IPS-NIHi11 (cell line): ENCODE measurements around the gene NLRP14.

Experiments used
- DNase-seq: peaks from one replicate; pipeline ENCODE4 v3.0.0; 2012; ENCODE audit warnings: mixed read lengths, low spot score

The NLRP14 gene

GRCh38 chr11:7020183-7020917 is at the start of gene NLRP14, which contains the start of gene ZNF214:
NLRP14 (plus strand) TSS chr11:7020479; CDS start chr11:7038587, 18,108 bp downstream.
ZNF214 (minus strand) TSS chr11:7020346; CDS start chr11:7002835, 17,511 bp downstream.
- DNase-seq = peak; percentile 98

GRCh38 chr11:6979365-6979764 is 40.9 kb upstream of the NLRP14 start:
- DNase-seq = no peak

GRCh38 chr11:6986487-6986886 is 33.8 kb upstream of the NLRP14 start:
- DNase-seq = no peak

- no peak for DNase-seq
Observed at GRCh38 chr11:6988506-6988905, 31.8 kb upstream of the NLRP14 start.

GRCh38 chr11:6991227-6991626 is 29.1 kb upstream of the NLRP14 start:
- DNase-seq = peak; percentile 7

- no peak for DNase-seq
Observed at GRCh38 chr11:6992026-6992425, 28.3 kb upstream of the NLRP14 start.

GRCh38 chr11:6992457-6993417 is 27.5 kb upstream of the NLRP14 start:
- DNase-seq = no peak

GRCh38 chr11:6995703-6996102 is 24.6 kb upstream of the NLRP14 start:
- no peak for DNase-seq

GRCh38 chr11:7004482-7004881 is 15.8 kb upstream of the NLRP14 start:
- no peak for DNase-seq

- no peak for DNase-seq
Observed at GRCh38 chr11:7014118-7014517, 6.2 kb upstream of the NLRP14 start.

GRCh38 chr11:7016011-7016410 is 4.3 kb upstream of the NLRP14 start:
- no peak for DNase-seq

- DNase-seq = peak; percentile 44
Observed at GRCh38 chr11:7019500-7020182, 638 bp upstream of the NLRP14 start.

GRCh38 chr11:7021318-7021717 is 1.0 kb downstream of the NLRP14 start:
- DNase-seq = no peak

GRCh38 chr11:7028141-7028540 is 7.9 kb downstream of the NLRP14 start:
- no peak for DNase-seq

GRCh38 chr11:7030836-7031235 is 10.6 kb downstream of the NLRP14 start:
- no peak for DNase-seq

- DNase-seq = no peak
Observed at GRCh38 chr11:7031471-7031871, 11.2 kb downstream of the NLRP14 start.

GRCh38 chr11:7032692-7033091 is 12.4 kb downstream of the NLRP14 start:
- DNase-seq = no peak

- DNase-seq = no peak
Observed at GRCh38 chr11:7034019-7034418, 13.7 kb downstream of the NLRP14 start.

- DNase-seq = no peak
Observed at GRCh38 chr11:7046474-7047175, 26.3 kb downstream of the NLRP14 start.

GRCh38 chr11:7050191-7050590 is 29.9 kb downstream of the NLRP14 start:
- no peak for DNase-seq

- DNase-seq = no peak
Observed at GRCh38 chr11:7056828-7057513, 36.7 kb downstream of the NLRP14 start.
